Tibial nerve (tissue), 4 donors: ENCODE data around the gene DYNC2I2. TPM values are rescaled to one million over a fixed set of nuclear protein-coding genes. Genes with fewer than 3 reads are reported as not detected.

Experiments
- DNase-seq, 2 donors: peaks; one replicate each; pipeline ENCODE4 v3.0.0-alpha.2; 2019; ENCODE audit warnings: low spot score in 2 of 2
- H3K27ac ChIP-seq, 4 donors: fragments of 200-600 bp; sonication (generic) in 3 of 4; one replicate each; pipeline ENCODE4 v1.5.1; 2017 to 2019; ENCODE audit warnings: mild to moderate bottlenecking in 1 of 4
- H3K27me3 ChIP-seq, 2 donors: fragments of 200-600 bp; sonication (generic) in 1 of 2; one replicate each; pipeline versions ENCODE4 v1.5.1 to v1.6.0; 2017 to 2019
- H3K36me3 ChIP-seq, 3 donors: fragments of 200-600 bp; sonication (generic); one replicate each; pipeline ENCODE4 v1.5.1; 2018 to 2019
- H3K4me1 ChIP-seq, 4 donors: fragments of 200-600 bp; sonication (generic) in 3 of 4; one replicate each; pipeline ENCODE4 v1.5.1; 2017 to 2019
- H3K4me3 ChIP-seq, 4 donors: fragments of 200-600 bp; sonication (generic) in 3 of 4; one replicate each; pipeline ENCODE4 v1.5.1; 2017 to 2019; ENCODE audit warnings: mild to moderate bottlenecking in 1 of 4, moderate library complexity in 1 of 4
- H3K9me3 ChIP-seq, 4 donors: fragments of 200-600 bp; sonication (generic) in 3 of 4; one replicate each; pipeline ENCODE4 v1.5.1; 2017 to 2019
- CTCF ChIP-seq, 5 experiments: fragments of 200-600 bp in 3 of 5; fragments of 450-650 bp in 2 of 5; sonication (generic) in 3 of 5; IDR thresholded peaks; one replicate each; pipeline ENCODE4 v1.5.1; 2016 to 2019; ENCODE audit warnings: antibody characterized with exemption in 5 of 5, mild to moderate bottlenecking in 3 of 5, moderate library complexity in 2 of 5
- EP300 ChIP-seq, 2 donors: sonication (generic); formaldehyde crosslinking; IDR thresholded peaks; one replicate each; pipeline ENCODE4 v1.6.1; 2017; ENCODE audit warnings: antibody characterized with exemption in 2 of 2, mild to moderate bottlenecking in 1 of 2
- POLR2A ChIP-seq, 2 donors: fragments of 450-650 bp; IDR thresholded peaks; one replicate each; pipeline ENCODE4 v1.6.1; 2017; ENCODE audit warnings: antibody characterized with exemption in 2 of 2, mild to moderate bottlenecking in 2 of 2, moderate library complexity in 2 of 2
- WGBS, 2 donors: methylation state at CpG; one replicate each; pipeline ENCODE4 v1.1.5; 2018; 5-methylcytosine and 5-hydroxymethylcytosine counted together
- total RNA-seq, 4 donors: library from RNA; depleted of rRNA; stranded (reverse); fragments of >200 nt; gene quantifications; one replicate each; pipeline ENCODE4 v1.1.0, GENCODE V29; 2016

Gene DYNC2I2
- total RNA-seq, 4 donors from 2014 or later: 53.8 to 117 (median 111) TPM

DNA sequence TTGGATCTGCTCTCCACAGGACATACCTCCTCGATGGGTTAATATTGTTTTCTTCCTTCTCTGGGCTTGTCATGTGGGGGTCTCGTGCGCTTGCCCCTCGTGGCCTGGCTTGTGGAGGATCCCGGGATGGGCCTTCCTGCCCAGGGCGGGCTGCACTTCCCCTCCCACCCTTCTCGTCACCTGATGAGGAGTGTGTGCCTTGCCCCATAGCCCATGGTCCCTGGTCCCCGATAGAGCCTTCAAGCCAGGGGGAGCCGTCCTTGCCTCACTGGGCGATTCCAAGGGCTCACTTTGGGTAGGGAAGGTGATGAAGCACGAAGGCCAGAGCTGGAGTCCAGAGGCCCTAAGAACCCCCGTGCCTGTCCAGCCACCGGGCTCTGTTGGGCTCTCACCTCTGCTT, 28.7 kb downstream of the DYNC2I2 start:
- peaks cover 0 to 49% (median 3%) of the 10 kb centered on the region in 4 donors for H3K4me1 ChIP-seq
- peaks cover 6 to 99% (median 56%) of the 10 kb centered on the region in 3 donors for H3K36me3 ChIP-seq
- WGBS, 2 donors: 66 to 71% methylated on average over 13 of the region's 13 CpGs
- no peak overlapping the region for H3K4me3 ChIP-seq
- no peaks in the 10 kb centered on the region for H3K9me3 ChIP-seq
- no peak for DNase-seq
- H3K27me3 ChIP-seq: no peaks in the 10 kb centered on the region
- TF ChIP-seq POLR2A (IDR thresholded peaks at IDR 0.05) (no peak), EP300 (IDR thresholded peaks at IDR 0.05) (no peak), CTCF (IDR thresholded peaks at IDR 0.05) (no peak)
- peak overlapping the region in 2 of 4 donors; percentile 37 to 69 for H3K27ac ChIP-seq

GRCh38 chr9:128627127-128627715, 29.4 kb downstream of the DYNC2I2 start:
- Histone ChIP-seq H3K36me3 (peaks cover 6 to 99% (median 49%) of the 10 kb centered on the region in 3 donors), H3K4me3 (no peak overlapping the region), H3K27me3 (no peaks in the 10 kb centered on the region), H3K9me3 (no peaks in the 10 kb centered on the region), H3K27ac (peak overlapping the region in 1 of 4 donors; percentile 69), H3K4me1 (peaks cover 0 to 49% (median 3%) of the 10 kb centered on the region in 4 donors)
- DNase-seq: no peak
- TF ChIP-seq CTCF (IDR thresholded peaks at IDR 0.05) (no peak), EP300 (IDR thresholded peaks at IDR 0.05) (no peak), POLR2A (IDR thresholded peaks at IDR 0.05) (no peak)
- 84 to 87% methylated on average over 15 of the region's 15 CpGs for WGBS, 2 donors

DNA sequence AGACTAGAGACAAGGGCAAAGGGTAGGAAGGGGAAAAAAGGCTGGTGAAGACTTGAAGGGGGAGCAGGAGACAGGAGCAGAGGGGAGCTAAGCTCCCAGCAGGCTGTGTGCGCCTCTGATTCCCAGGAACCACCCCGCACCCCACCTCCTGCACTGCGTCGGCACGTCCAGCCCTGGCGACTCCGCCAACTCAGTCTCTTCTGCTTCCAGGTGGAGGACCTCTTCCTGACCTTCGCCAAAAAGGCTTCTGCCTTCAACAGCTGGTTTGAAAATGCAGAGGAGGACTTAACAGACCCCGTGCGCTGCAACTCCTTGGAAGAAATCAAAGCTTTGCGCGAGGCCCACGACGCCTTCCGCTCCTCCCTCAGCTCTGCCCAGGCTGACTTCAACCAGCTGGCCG, 30.5 kb downstream of the DYNC2I2 start:
- Histone ChIP-seq H3K4me1 (peaks cover 0 to 49% (median 3%) of the 10 kb centered on the region in 4 donors), H3K27ac (peak overlapping the region in 1 of 4 donors; percentile 1), H3K36me3 (peaks cover 6 to 99% (median 52%) of the 10 kb centered on the region in 3 donors), H3K4me3 (no peak overlapping the region), H3K9me3 (no peaks in the 10 kb centered on the region), H3K27me3 (no peaks in the 10 kb centered on the region)
- WGBS, 2 donors: 82 to 88% methylated on average over 16 of the region's 16 CpGs
- TF ChIP-seq EP300 (IDR thresholded peaks at IDR 0.05) (no peak), POLR2A (IDR thresholded peaks at IDR 0.05) (no peak), CTCF (IDR thresholded peaks at IDR 0.05) (no peak)
- DNase-seq: no peak

- 65 to 76% methylated on average over 18 to 20 of the region's 20 CpGs for WGBS, 2 donors
- H3K27me3 ChIP-seq: no peaks in the 10 kb centered on the region
- H3K36me3 ChIP-seq: peaks cover 6 to 99% (median 54%) of the 10 kb centered on the region in 3 donors
- H3K9me3 ChIP-seq: no peaks in the 10 kb centered on the region
- TF ChIP-seq CTCF (IDR thresholded peaks at IDR 0.05) (no peak), POLR2A (IDR thresholded peaks at IDR 0.05) (no peak), EP300 (IDR thresholded peaks at IDR 0.05) (no peak)
- H3K27ac ChIP-seq: peak overlapping the region in 1 of 4 donors; percentile 2
- H3K4me3 ChIP-seq: no peak overlapping the region
- no peak for DNase-seq
- peaks cover 0 to 49% (median 3%) of the 10 kb centered on the region in 4 donors for H3K4me1 ChIP-seq
Measured at GRCh38 chr9:128625391-128626146, 31.1 kb downstream of the DYNC2I2 start.

DNA sequence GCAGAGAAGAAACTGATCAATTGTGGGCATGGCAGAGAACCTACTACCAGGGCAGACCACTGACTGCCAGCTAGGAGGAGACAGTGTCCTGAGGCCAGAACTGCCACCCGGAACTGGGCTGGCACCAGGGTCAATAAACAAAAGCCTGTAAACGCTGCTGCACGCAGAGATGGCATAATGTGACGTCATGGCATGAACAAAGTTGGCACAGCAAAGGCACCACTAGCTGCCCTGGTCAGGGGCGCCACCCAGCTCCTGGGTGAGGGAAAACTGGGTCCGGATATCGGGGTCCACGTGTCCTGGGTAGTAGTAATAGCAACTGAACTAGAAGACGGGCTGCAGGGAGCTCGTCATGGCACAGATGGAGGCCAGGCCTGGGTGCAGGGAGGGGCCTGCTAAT, 32.1 kb downstream of the DYNC2I2 start:
- DNase-seq: no peak
- TF ChIP-seq CTCF (IDR thresholded peaks at IDR 0.05): no peak
- TF ChIP-seq EP300 (IDR thresholded peaks at IDR 0.05): no peak
- TF ChIP-seq POLR2A (IDR thresholded peaks at IDR 0.05): no peak
- H3K4me3 ChIP-seq: no peak overlapping the region
- peaks cover 6 to 99% (median 58%) of the 10 kb centered on the region in 3 donors for H3K36me3 ChIP-seq
- peaks cover 0 to 47% (median 3%) of the 10 kb centered on the region in 4 donors for H3K4me1 ChIP-seq
- WGBS, 2 donors: 87 to 88% methylated on average over 10 of the region's 10 CpGs
- no peaks in the 10 kb centered on the region for H3K9me3 ChIP-seq
- H3K27me3 ChIP-seq: no peaks in the 10 kb centered on the region
- H3K27ac ChIP-seq: peak overlapping the region in 1 of 4 donors; percentile 11
